Esophagus muscularis mucosa (tissue), 3 donors: ENCODE measurements around the gene ATP11A.

Experiments used
- CTCF ChIP-seq, 3 experiments: fragments of 200-600 bp in 2 of 3; fragments of 450-650 bp in 1 of 3; sonication (generic) in 2 of 3; IDR thresholded peaks; one replicate each; pipeline ENCODE4 v1.5.1; 2017 to 2019; ENCODE audit warnings: antibody characterized with exemption in 3 of 3, mild to moderate bottlenecking in 2 of 3, moderate library complexity in 1 of 3
- POLR2AphosphoS5 ChIP-seq, 2 donors: sonication (generic); formaldehyde crosslinking; IDR thresholded peaks; one replicate each; pipeline ENCODE4 v1.6.1; 2017; ENCODE audit warnings: antibody characterized with exemption in 2 of 2

GRCh38 chr13:112893207-112893569 lies 203.3 kb downstream of the ATP11A start:
- TF ChIP-seq POLR2AphosphoS5 (IDR thresholded peaks at IDR 0.05), result no peak
- TF ChIP-seq CTCF (IDR thresholded peaks at IDR 0.05), result no peak
